A549 (cell line): ENCODE data around the gene C16orf92. TPM values are rescaled to one million over a fixed set of nuclear protein-coding genes. Genes with fewer than 3 reads are reported as not detected.
A peak's percentile ranks its signal among the peaks of the same experiment; 100 is the strongest.

Source experiments
- ATAC-seq, 2 experiments: fragments of 200-7000 bp in 1 of 2; fragments of >200 bp in 1 of 2; cut with Nextera tagmentation in 1 of 2; cut with Tn5 transposase in 1 of 2; 3 replicates each; pipeline versions ENCODE4 v1.8.0 to v1.9.1; 2018 to 2020; ENCODE audit warnings: mild to moderate bottlenecking in 1 of 2, moderate library complexity in 1 of 2
- CTCF ChIA-PET: fragments of 300-600 bp; sonication (Branson Sonifier 250); formaldehyde crosslinking; extraction: SDS; loops from one replicate; lab custom pipeline; 2021; ENCODE audit warnings: antibody characterized with exemption, inconsistent platforms; lab: Yijun Ruan, JAX
- POLR2A ChIA-PET: fragments of 350-600 bp; formaldehyde crosslinking; extraction: SDS; loops from one replicate; lab custom pipeline; 2021; ENCODE audit warnings: antibody characterized with exemption, inconsistent platforms; lab: Yijun Ruan, JAX
- DNase-seq, 2 experiments: peaks; one replicate each; pipeline versions ENCODE4 v3.0.0 to v3.0.0-alpha.2; 2011 to 2016; ENCODE audit warnings: low read depth in 1 of 2, low spot score in 1 of 2
- FAIRE-seq: peaks from 2 replicates; lab custom pipeline; 2011; peaks lifted over from hg19 to GRCh38; lab: Jason Lieb, UNC
- H3K27ac ChIP-seq, 2 experiments: fragments of >200 bp; sonication (Bioruptor Twin); formaldehyde crosslinking; 3 replicates each; pipeline ENCODE4 v1.5.1; 2016 to 2017
- H3K4me1 ChIP-seq: fragments of >200 bp; sonication (Bioruptor Twin); formaldehyde crosslinking; 3 replicates; pipeline ENCODE4 v1.6.1; 2016
- H3K4me2 ChIP-seq: fragments of >200 bp; sonication (Bioruptor Twin); formaldehyde crosslinking; 3 replicates; pipeline ENCODE4 v1.6.1; 2016
- H3K4me3 ChIP-seq: fragments of >200 bp; sonication (Bioruptor Twin); formaldehyde crosslinking; 3 replicates; pipeline ENCODE4 v1.5.1; 2016
- H3K9me3 ChIP-seq: fragments of >200 bp; sonication (Bioruptor Twin); formaldehyde crosslinking; 3 replicates; pipeline ENCODE4 v1.6.1; 2016
- CBX2 ChIP-seq: fragments of 200-600 bp; sonication (generic); IDR thresholded peaks from 2 replicates; pipeline ENCODE4 v1.6.1; 2016; ENCODE audit warnings: low read depth, mild to moderate bottlenecking, borderline replicate concordance
- CHD4 ChIP-seq: fragments of 200-600 bp; sonication (generic); IDR thresholded peaks from 2 replicates; pipeline ENCODE4 v1.6.1; 2016; ENCODE audit warnings: antibody characterized with exemption, mild to moderate bottlenecking, borderline replicate concordance
- CTCF ChIP-seq: fragments of >200 bp; sonication (Bioruptor Twin); formaldehyde crosslinking; IDR thresholded peaks from 3 replicates; pipeline ENCODE4 v1.5.1; 2016
- EHF ChIP-seq: fragments of 250-450 bp; sonication (Bioruptor Pico); IDR thresholded peaks from 2 replicates; pipeline ENCODE4 v1.5.0; 2020; ENCODE audit warnings: mild to moderate bottlenecking
- EHMT2 ChIP-seq: fragments of 200-600 bp; sonication (generic); IDR thresholded peaks from 2 replicates; pipeline ENCODE4 v1.6.1; 2016; ENCODE audit warnings: antibody characterized with exemption, low read depth, mild to moderate bottlenecking, moderate library complexity
- ESRRA ChIP-seq: fragments of 150-350 bp; IDR thresholded peaks from 2 replicates; pipeline ENCODE4 v1.6.1; 2014; ENCODE audit warnings: mild to moderate bottlenecking, low read length, borderline replicate concordance
- FOSB ChIP-seq: fragments of 250-450 bp; sonication (Bioruptor Pico); IDR thresholded peaks from 2 replicates; pipeline ENCODE4 v1.5.0; 2020; ENCODE audit warnings: mild to moderate bottlenecking, moderate library complexity
- FOSL2 ChIP-seq, 2 experiments: fragments of 450-650 bp in 1 of 2; fragments of >200 bp in 1 of 2; sonication (Bioruptor Twin) in 1 of 2; formaldehyde crosslinking; IDR thresholded peaks; 2 replicates each; pipeline versions ENCODE4 v1.5.0 to v1.6.1; 2016 to 2020; ENCODE audit warnings: mild to moderate bottlenecking in 1 of 2, moderate library complexity in 1 of 2
- FOXS1 ChIP-seq: fragments of 250-450 bp; sonication (Bioruptor Pico); IDR thresholded peaks from 2 replicates; pipeline ENCODE4 v1.5.0; 2020; ENCODE audit warnings: mild to moderate bottlenecking, moderate library complexity
- GATA3 ChIP-seq: IDR thresholded peaks from 2 replicates; pipeline ENCODE4 v1.6.1; 2012; ENCODE audit warnings: borderline replicate concordance
- JUN ChIP-seq, 2 experiments: fragments of >200 bp; sonication (Bioruptor Twin); formaldehyde crosslinking; IDR thresholded peaks; 2 replicates in 1 of 2; 3 replicates in 1 of 2; pipeline ENCODE4 v1.6.1; 2016 to 2017
- KDM1A ChIP-seq: fragments of 200-600 bp; sonication (generic); IDR thresholded peaks from 2 replicates; pipeline ENCODE4 v1.6.1; 2016; ENCODE audit warnings: low read depth, mild to moderate bottlenecking
- MAZ ChIP-seq: fragments of 150-350 bp; IDR thresholded peaks from 2 replicates; pipeline ENCODE4 v1.6.1; 2014; ENCODE audit warnings: antibody characterized with exemption, low read depth, low read length, borderline replicate concordance
- NFE2L2 ChIP-seq: fragments of 150-350 bp; conservative IDR thresholded peaks from 2 replicates; pipeline ENCODE4 v1.6.1; 2014; ENCODE audit warnings: low read length
- NPAS2 ChIP-seq: fragments of 250-450 bp; sonication (Bioruptor Pico); IDR thresholded peaks from 2 replicates; pipeline ENCODE4 v1.8.0; 2022; ENCODE audit warnings: mild to moderate bottlenecking, moderate library complexity, borderline replicate concordance
- PHF8 ChIP-seq: fragments of 200-600 bp; sonication (generic); IDR thresholded peaks from 2 replicates; pipeline ENCODE4 v1.6.1; 2016; ENCODE audit warnings: low read depth, mild to moderate bottlenecking, antibody characterized with exemption, moderate library complexity, borderline replicate concordance
- POLR2AphosphoS2 ChIP-seq: conservative IDR thresholded peaks from 2 replicates; pipeline ENCODE4 v1.6.1; 2012; ENCODE audit warnings: low read length, improper control_type of control experiment, inconsistent platforms
- RARB ChIP-seq: fragments of 250-450 bp; sonication (Bioruptor Pico); IDR thresholded peaks from 2 replicates; pipeline ENCODE4 v1.8.0; 2021; ENCODE audit warnings: mild to moderate bottlenecking, moderate library complexity
- SMC3 ChIP-seq: fragments of >200 bp; sonication (Bioruptor Twin); formaldehyde crosslinking; IDR thresholded peaks from 3 replicates; pipeline ENCODE4 v1.6.1; 2018; ENCODE audit warnings: inconsistent platforms
- SREBF2 ChIP-seq: fragments of 450-650 bp; IDR thresholded peaks from 2 replicates; pipeline ENCODE4 v1.6.1; 2014; ENCODE audit warnings: mild to moderate bottlenecking, moderate library complexity
- TFCP2L1 ChIP-seq: fragments of 250-450 bp; sonication (Bioruptor Pico); IDR thresholded peaks from 2 replicates; pipeline ENCODE4 v1.5.0; 2021; ENCODE audit warnings: mild to moderate bottlenecking
- ZC3H11A ChIP-seq: fragments of 450-650 bp; IDR thresholded peaks from 2 replicates; pipeline ENCODE4 v1.6.1; 2014; ENCODE audit warnings: antibody characterized with exemption, mild to moderate bottlenecking
- ZFP36 ChIP-seq: fragments of 450-650 bp; IDR thresholded peaks from 2 replicates; pipeline ENCODE4 v1.6.1; 2014; ENCODE audit warnings: borderline replicate concordance; ENCODE audit not compliant: partially characterized antibody
- WGBS: methylation state at CpG from one replicate; pipeline ENCODE4 v1.1.6; 2017; ENCODE audit errors: missing lambda C conversion rate; 5-methylcytosine and 5-hydroxymethylcytosine counted together
- polyA plus RNA-seq, 4 experiments: library from polyadenylated mRNA; depleted of rRNA in 3 of 4; stranded (reverse); fragments of >200 nt; fragmentation: RNase III in 1 of 4; extraction: RNeasy Plus Mini Kit Qiagen cat#74134 plus additional on column Dnase treatment in 1 of 4; gene quantifications; 2 replicates in 3 of 4; 3 replicates in 1 of 4; pipeline ENCODE4 v1.2.3, GENCODE V29; 2011 to 2017

C16orf92 gene
- polyA plus RNA-seq, 2 of the 4 experiments (the other 2 are of a cell fraction), result not detected

GRCh38 chr16:29993191-29993902, 29.7 kb upstream of the C16orf92 start:
- DNase-seq (no peak), FAIRE-seq (no peak), ATAC-seq (no peak)
- ChIA-PET POLR2A (interaction anchor here (0.8 to 1.2 kb wide), 3 partner anchors 8 to 71 kb away, joined by 3 to 6 read pairs (median 3); partner anchors contain the start of gene TAOK2), CTCF (interaction anchor here (0.6 to 6.3 kb wide), 14 partner anchors 10 to 398 kb away, joined by 3 to 39 read pairs (median 4); no protein-coding TSS in a partner anchor)
- no peak overlapping the region for H3K27ac ChIP-seq
- no peaks in the 10 kb centered on the region for H3K9me3 ChIP-seq
- H3K4me2 ChIP-seq, result no peak overlapping the region
- H3K4me3 ChIP-seq, result no peak overlapping the region
- TF ChIP-seq ESRRA, result no peak
- no peak for TF ChIP-seq RARB (CRISPR knock-in tag)
- TF ChIP-seq FOSL2 (IDR thresholded peaks at IDR 0.05), result no peak
- no peak for TF ChIP-seq FOSL2 (CRISPR knock-in tag; IDR thresholded peaks at IDR 0.05)
- TF ChIP-seq SREBF2, result no peak
- no peak for TF ChIP-seq CHD4
- WGBS, result 94% methylated on average over 25 of the region's 25 CpGs
- H3K4me1 ChIP-seq, result peaks cover 14% of the 10 kb centered on the region

GRCh38 chr16:29993903-29994599, 28.9 kb upstream of the C16orf92 start:
- no peak for FAIRE-seq
- peak overlapping the region in 1 of 2 experiments; percentile 97; a peak in 1 of 6 replicates for H3K27ac ChIP-seq
- H3K4me1 ChIP-seq, result peaks cover 14% of the 10 kb centered on the region
- CTCF ChIA-PET, result interaction anchor here (0.9 to 6.3 kb wide), 11 partner anchors 10 to 147 kb away, joined by 3 to 39 read pairs (median 4); no protein-coding TSS in a partner anchor
- no peak for DNase-seq
- no peaks in the 10 kb centered on the region for H3K9me3 ChIP-seq
- ATAC-seq, result no peak
- 97% methylated on average over 9 of the region's 9 CpGs for WGBS
- no peak for TF ChIP-seq CHD4
- no peak for TF ChIP-seq RARB (CRISPR knock-in tag)
- TF ChIP-seq PHF8, result no peak
- TF ChIP-seq EHF (CRISPR knock-in tag), result no peak
- no peak for TF ChIP-seq SMC3
- no peak for TF ChIP-seq CBX2
- no peak for TF ChIP-seq ESRRA
- TF ChIP-seq EHMT2, result no peak
- TF ChIP-seq ZC3H11A, result no peak
- TF ChIP-seq CTCF, result no peak
- no peak for TF ChIP-seq FOSL2 (IDR thresholded peaks at IDR 0.05)
- TF ChIP-seq FOSL2 (CRISPR knock-in tag; IDR thresholded peaks at IDR 0.05), result no peak
- TF ChIP-seq MAZ, result no peak
- no peak for TF ChIP-seq JUN (IDR thresholded peaks at IDR 0.05)
- TF ChIP-seq NPAS2 (CRISPR knock-in tag), result no peak
- H3K4me2 ChIP-seq, result peak overlapping the region; percentile 92; the same call in 2 of the 3 replicates
- H3K4me3 ChIP-seq, result no peak overlapping the region
- POLR2A ChIA-PET, result interaction anchor here (0.8 to 1.2 kb wide), 3 partner anchors 9 to 71 kb away, joined by 3 to 6 read pairs (median 3); partner anchors contain the start of gene TAOK2

GRCh38 chr16:29994600-29995323, 28.2 kb upstream of the C16orf92 start:
- DNase-seq, result no peak
- peak; percentile 10; a peak in 5 of 6 replicates for ATAC-seq
- H3K4me2 ChIP-seq, result peak overlapping the region; percentile 92
- H3K4me3 ChIP-seq, result peak overlapping the region; percentile 89
- TF ChIP-seq POLR2AphosphoS2 (no peak), MAZ (no peak), EHF (CRISPR knock-in tag) (no peak), FOXS1 (CRISPR knock-in tag) (no peak), KDM1A (no peak), FOSB (no peak), GATA3 (no peak), NFE2L2 (no peak), TFCP2L1 (CRISPR knock-in tag) (no peak), ZFP36 (no peak), FOSL2 (IDR thresholded peaks at IDR 0.05) (no peak), FOSL2 (CRISPR knock-in tag; IDR thresholded peaks at IDR 0.05) (no peak), SREBF2 (no peak)
- TF ChIP-seq, all 56 proteins: peak for 0
- ChIA-PET POLR2A (interaction anchor here (1.1 to 1.6 kb wide), 2 partner anchors 21 to 50 kb away, joined by 3 to 4 read pairs; partner anchors contain the start of gene TAOK2), CTCF (interaction anchor here (0.8 to 6.3 kb wide), 10 partner anchors 11 to 148 kb away, joined by 3 to 39 read pairs (median 3); no protein-coding TSS in a partner anchor)
- 59% methylated on average over 19 of the region's 24 CpGs for WGBS
- Histone ChIP-seq H3K27ac (peak overlapping the region; percentile 94 to 97), H3K9me3 (no peaks in the 10 kb centered on the region), H3K4me1 (peaks cover 14% of the 10 kb centered on the region)
- FAIRE-seq, result no peak
